Lung (tissue), 12 donors: Measurements from ENCODE around the gene SIMC1. TPM values are rescaled to one million over a fixed set of nuclear protein-coding genes. Genes with fewer than 3 reads are reported as not detected.

Experiments
- ATAC-seq: fragments of 200-7000 bp; cut with Tn5 transposase; one replicate; pipeline ENCODE4 v1.9.1; 2020; ENCODE audit warnings: moderate number of reproducible peaks; ENCODE audit not compliant: insufficient read depth, low FRiP score
- DNase-seq, 3 donors: peaks; one replicate each; pipeline ENCODE4 v3.0.0-alpha.2; 2013 to 2017
- H3K27ac ChIP-seq, 2 donors: one replicate each; pipeline ENCODE4 v1.5.1; 2013; ENCODE audit warnings: mild to moderate bottlenecking in 2 of 2, moderate library complexity in 2 of 2, control low read depth in 1 of 2, inconsistent platforms in 1 of 2, low read depth in 1 of 2, low read length in 1 of 2
- H3K27me3 ChIP-seq, 3 donors: one replicate each; pipeline ENCODE4 v1.5.1; 2013; ENCODE audit warnings: low read length in 2 of 3; ENCODE audit not compliant: control insufficient read depth in 3 of 3, insufficient read depth in 3 of 3
- H3K36me3 ChIP-seq, 4 donors: one replicate each; pipeline ENCODE4 v1.5.1; 2013; ENCODE audit warnings: low read length in 4 of 4, mild to moderate bottlenecking in 1 of 4, moderate library complexity in 1 of 4; ENCODE audit not compliant: control insufficient read depth in 4 of 4, insufficient read depth in 4 of 4
- H3K4me1 ChIP-seq, 5 donors: one replicate each; pipeline ENCODE4 v1.5.1; 2013; ENCODE audit warnings: low read length in 5 of 5, mild to moderate bottlenecking in 2 of 5, moderate library complexity in 1 of 5; ENCODE audit not compliant: control insufficient read depth in 5 of 5, insufficient read depth in 5 of 5
- H3K4me3 ChIP-seq: one replicate; pipeline ENCODE4 v1.5.1; 2013; ENCODE audit warnings: mild to moderate bottlenecking, control low read depth, moderate library complexity
- H3K9ac ChIP-seq, 2 donors: one replicate each; pipeline ENCODE4 v1.5.1; 2013; ENCODE audit warnings: low read length in 2 of 2, control low read depth in 1 of 2; ENCODE audit not compliant: insufficient read depth in 1 of 2
- H3K9me3 ChIP-seq, 4 donors: one replicate each; pipeline ENCODE4 v1.5.1; 2013; ENCODE audit warnings: low read length in 3 of 4, mild to moderate bottlenecking in 1 of 4, moderate library complexity in 1 of 4; ENCODE audit not compliant: control insufficient read depth in 4 of 4, insufficient read depth in 3 of 4
- CTCF ChIP-seq: IDR thresholded peaks from 2 replicates; pipeline ENCODE4 v1.5.1; 2012; ENCODE audit warnings: mild to moderate bottlenecking; ENCODE audit errors: control extremely low read depth, extremely low read depth
- WGBS, 2 donors: extraction: QIAGEN DNeasy Blood & Tissue Kit; methylation state at CpG; one replicate each; pipeline ENCODE4 v1.1.7; 2013; 5-methylcytosine and 5-hydroxymethylcytosine counted together
- polyA plus RNA-seq, 2 donors: library from polyadenylated mRNA; stranded (reverse); fragments of 200-250 nt; gene quantifications; one replicate each; pipeline ENCODE4 v1.2.1, GENCODE V29; 2013
- total RNA-seq, 2 donors: library from RNA; depleted of rRNA in 1 of 2; stranded (reverse); fragments of >200 nt in 1 of 2; gene quantifications; one replicate each; pipeline ENCODE4 v1.2.1, GENCODE V29; 2014 to 2021
- donor health status: control.
- donor health status: control.
- donor health status: Bipolar disorder and iron deficiency.
- donor health status: healthy.
- donor health status: DM: yes; HTN: yes; CAD: no.

Gene SIMC1
- total and polyA plus RNA-seq, 4 donors = 3.7 to 20.9 (median 8.7) TPM

GRCh38 chr5:176365351-176366231 is 127.4 kb downstream of the SIMC1 start, which contains the start of gene ARL10:
TSS of gene ARL10 (plus strand) at chr5:176365487. CDS start at chr5:176365564, 77 bp downstream.
- WGBS, 2 donors = 0 to 2% methylated on average over 70 to 108 of the region's 108 CpGs

GRCh38 chr5:176366232-176366894 is 128.1 kb downstream of the SIMC1 start:
- Histone ChIP-seq H3K9ac (no peak overlapping the region), H3K9me3 (no peaks in the 10 kb centered on the region), H3K4me3 (peak overlapping the region; percentile 89), H3K27ac (peak overlapping the region in 1 of 2 donors; percentile 38), H3K27me3 (no peaks in the 10 kb centered on the region), H3K4me1 (peaks cover 0 to 10% (median 4%) of the 10 kb centered on the region in 5 donors), H3K36me3 (peaks cover 0 to 22% (median 7%) of the 10 kb centered on the region in 4 donors)
- no peak for DNase-seq
- 67 to 72% methylated on average over 38 of the region's 38 CpGs for WGBS, 2 donors
- no peak for TF ChIP-seq CTCF
- ATAC-seq = no peak

More at GRCh38 chr5:176365351-176366231, 127.4 kb downstream of the SIMC1 start, which contains the start of gene ARL10:
- peaks cover 0 to 10% (median 4%) of the 10 kb centered on the region in 5 donors for H3K4me1 ChIP-seq
- peak within 1 kb of the TSS in 1 of 2 donors; percentile 32 for H3K9ac ChIP-seq
- H3K27ac ChIP-seq = peak within 1 kb of the TSS; percentile 38 to 46
- H3K4me3 ChIP-seq = peak within 1 kb of the TSS; percentile 89
- no peaks in the 10 kb centered on the region for H3K27me3 ChIP-seq
- ATAC-seq (peak; percentile 36), DNase-seq (peak; percentile 37 to 51 (median 50))
- TF ChIP-seq CTCF = no peak
- peaks cover 0 to 19% (median 7%) of the 10 kb centered on the region in 4 donors for H3K36me3 ChIP-seq
- no peaks in the 10 kb centered on the region for H3K9me3 ChIP-seq

GRCh38 chr5:176368726-176369125 is 130.5 kb downstream of the SIMC1 start:
- H3K27me3 ChIP-seq = no peaks in the 10 kb centered on the region
- H3K9ac ChIP-seq = no peak overlapping the region
- peaks cover 4 to 16% (median 6%) of the 10 kb centered on the region in 5 donors for H3K4me1 ChIP-seq
- 95 to 97% methylated on average over 11 to 13 of the region's 13 CpGs for WGBS, 2 donors
- no peak for DNase-seq
- H3K36me3 ChIP-seq = peaks cover 0 to 30% (median 8%) of the 10 kb centered on the region in 4 donors
- H3K27ac ChIP-seq = no peak overlapping the region
- no peak for TF ChIP-seq CTCF
- H3K4me3 ChIP-seq = no peak overlapping the region
- no peak for ATAC-seq
- no peaks in the 10 kb centered on the region for H3K9me3 ChIP-seq
